Mucosa of descending colon (tissue), 3 donors: ENCODE data around the gene NIPAL4. TPM values are rescaled to one million over a fixed set of nuclear protein-coding genes. Genes with fewer than 3 reads are reported as not detected.

ENCODE experiments used
- ATAC-seq: fragments of 200-7000 bp; cut with Tn5 transposase; one replicate; pipeline ENCODE4 v1.9.1; 2020; ENCODE audit warnings: mild to moderate bottlenecking, moderate library complexity
- DNase-seq, 3 donors: peaks; one replicate each; pipeline ENCODE4 v3.0.0-alpha.2; 2020
- H3K36me3 ChIP-seq: fragments of 200-600 bp; one replicate; pipeline ENCODE4 v1.8.0; 2021; ENCODE audit warnings: low read depth, mild to moderate bottlenecking
- H3K4me1 ChIP-seq: fragments of 200-600 bp; one replicate; pipeline ENCODE4 v1.8.0; 2021; ENCODE audit warnings: low read depth, mild to moderate bottlenecking
- H3K4me3 ChIP-seq: fragments of 200-600 bp; one replicate; pipeline ENCODE4 v1.8.0; 2021; ENCODE audit warnings: mild to moderate bottlenecking
- H3K9me3 ChIP-seq: fragments of 200-600 bp; one replicate; pipeline ENCODE4 v1.8.0; 2021; ENCODE audit warnings: mild to moderate bottlenecking
- CTCF ChIP-seq: fragments of 200-600 bp; IDR thresholded peaks from one replicate; pipeline ENCODE4 v1.8.0; 2022; ENCODE audit warnings: antibody characterized with exemption, mild to moderate bottlenecking
- intact Hi-C, 2 donors: fragments of 100-400 bp; cut with DNase I in 1 of 2; cut with micrococcal nuclease in 1 of 2; formaldehyde crosslinking; loops; one replicate each; pipeline versions ENCODE4 v1.11.0 to v1.11.1; 2022; cut with DNase I, micrococcal nuclease
- total RNA-seq, 3 donors: library from RNA; stranded (reverse); fragmentation: NEBNext Ultra II Directional in 2 of 3; extraction: Animal tissue kit (Norgen Biotek cat#: 25700) in 2 of 3; gene quantifications; one replicate each; pipeline versions ENCODE4 v1.2.1 to v1.2.4, GENCODE V29; 2021 to 2023
- donor health status: DM: no; HTN: no; CAD: no; lungs with moderate emphysema.
- donor health status: DM: no; HTN: no; CAD: no.
- donor health status: DM: no; HTN: yes; CAD: no.

Gene NIPAL4
- total RNA-seq, 3 donors from 2014 or later, result 0.70 to 3.2 TPM; not detected in 1

- Histone ChIP-seq H3K36me3 (no peaks in the 10 kb centered on the region), H3K9me3 (no peaks in the 10 kb centered on the region), H3K4me3 (no peak overlapping the region), H3K4me1 (no peaks in the 10 kb centered on the region)
- DNase-seq, result no peak
- no peak for ATAC-seq
- TF ChIP-seq CTCF, result no peak
- intact Hi-C loops, result no loop called here
Measured at GRCh38 chr5:157521704-157522029, 61.7 kb downstream of the NIPAL4 start.

GRCh38 chr5:157523976-157524375, 64.0 kb downstream of the NIPAL4 start:
- H3K36me3 ChIP-seq, result no peaks in the 10 kb centered on the region
- H3K4me1 ChIP-seq, result peaks cover 9% of the 10 kb centered on the region
- no peaks in the 10 kb centered on the region for H3K9me3 ChIP-seq
- intact Hi-C loops, result no loop called here
- no peak overlapping the region for H3K4me3 ChIP-seq
- no peak for TF ChIP-seq CTCF
- DNase-seq (no peak), ATAC-seq (no peak)

Other genes with a start within 250 kb of the NIPAL4 start
- gene CYFIP2, start 194.1 kb upstream of the NIPAL4 start, total RNA-seq, result 10 to 100 TPM; 24.8 to 28.6 (median 25.8) TPM
- gene ADAM19, start 115.6 kb downstream of the NIPAL4 start, total RNA-seq, result 10 to 100 TPM in 1 of 3 donors, 1 to 10 TPM in 2; 6.4 to 32.6 (median 8.9) TPM
- under 1 TPM; 0.22 to 0.29 (median 0.29) TPM for gene SOX30, start 192.2 kb downstream of the NIPAL4 start, total RNA-seq
- 1 to 10 TPM; 1.7 to 5.7 (median 3.5) TPM for gene C5orf52, start 211.3 kb downstream of the NIPAL4 start, total RNA-seq